A549 treated with Hydrocortisone at 1 μM for 4 hours (cell line): ENCODE data around the gene LDLRAD3. TPM values are rescaled to one million over a fixed set of nuclear protein-coding genes. Genes with fewer than 3 reads are reported as not detected.

ENCODE experiments used
- total RNA-seq: library from RNA; stranded (reverse); fragments of 200-300 nt; extraction: Qiagen RNA extraction; gene quantifications from 5 replicates; pipeline ENCODE4 v1.2.3, GENCODE V29; 2022

LDLRAD3 gene, protein sequence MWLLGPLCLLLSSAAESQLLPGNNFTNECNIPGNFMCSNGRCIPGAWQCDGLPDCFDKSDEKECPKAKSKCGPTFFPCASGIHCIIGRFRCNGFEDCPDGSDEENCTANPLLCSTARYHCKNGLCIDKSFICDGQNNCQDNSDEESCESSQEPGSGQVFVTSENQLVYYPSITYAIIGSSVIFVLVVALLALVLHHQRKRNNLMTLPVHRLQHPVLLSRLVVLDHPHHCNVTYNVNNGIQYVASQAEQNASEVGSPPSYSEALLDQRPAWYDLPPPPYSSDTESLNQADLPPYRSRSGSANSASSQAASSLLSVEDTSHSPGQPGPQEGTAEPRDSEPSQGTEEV
- total RNA-seq: 23.9 to 33.0 TPM (median 29.4 TPM) in 5 replicates

DNA sequence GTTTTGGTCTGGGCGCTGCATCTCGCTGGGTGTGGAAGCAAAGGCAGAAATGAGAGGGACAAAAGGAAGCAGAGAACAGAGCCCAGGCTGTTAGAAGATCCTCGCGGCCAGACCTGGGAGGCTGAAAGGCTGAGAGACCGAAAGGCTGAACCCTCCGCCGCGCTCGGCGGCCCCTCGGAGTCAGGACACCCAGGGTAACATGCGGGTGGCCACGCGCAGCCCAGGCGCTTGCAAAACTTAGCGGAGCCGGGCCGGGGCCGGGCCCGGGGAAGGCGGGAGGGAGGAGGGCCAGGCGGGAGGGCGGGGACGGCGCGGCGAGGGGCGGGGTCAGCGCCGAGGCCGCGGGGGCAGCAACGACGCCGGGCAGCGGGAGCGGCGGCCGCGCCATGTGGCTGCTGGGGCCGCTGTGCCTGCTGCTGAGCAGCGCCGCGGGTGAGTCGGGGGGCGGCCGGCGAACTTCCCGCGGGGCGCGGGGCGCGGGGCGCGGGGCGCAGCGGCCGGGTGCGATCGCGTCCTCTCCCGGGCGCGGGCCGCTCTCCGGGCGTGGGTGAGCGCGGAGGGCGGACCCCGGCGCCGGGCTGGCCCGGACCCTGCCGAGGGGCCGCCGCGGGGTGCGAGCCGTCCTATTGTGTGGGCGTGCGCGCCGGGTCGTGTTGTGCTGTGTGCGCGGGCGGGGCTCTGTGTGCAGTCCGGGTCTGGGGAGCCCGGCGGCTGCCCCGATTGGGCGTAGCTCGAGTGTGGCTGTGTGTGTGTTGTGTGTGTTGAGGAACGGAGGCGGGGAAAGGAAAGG lies at the start of gene LDLRAD3:
Gene LDLRAD3, plus strand, starts transcription at position 350 of the 790 bp plus-strand sequence. Its CDS starts 37 bp downstream, at position 387.

